ENCODE results near the gene MYRIP.

- TF ChIP-seq POLR2AphosphoS5 (IDR thresholded peaks at IDR 0.05; ENCODE audit: low read depth, low read length) (no peak), EZH2 (IDR thresholded peaks at IDR 0.05) (no peak), POLR2A (IDR thresholded peaks at IDR 0.05; ENCODE audit: borderline replicate concordance, extremely low read depth, insufficient read depth, insufficient read length) (no peak), CTCF (IDR thresholded peaks at IDR 0.05 in 2 of 3, conservative IDR thresholded peaks at IDR 0.05 in 1 of 3; ENCODE audit: borderline replicate concordance in 1 of 3, insufficient read depth in 1 of 3, low read depth in 2 of 3, low read length in 2 of 3) (no peak), MAX (IDR thresholded peaks at IDR 0.05) (no peak), SRF (IDR thresholded peaks at IDR 0.05; ENCODE audit: low read depth) (no peak), REST (IDR thresholded peaks at IDR 0.05; ENCODE audit: low read depth) (no peak), EZH2phosphoT487 (IDR thresholded peaks at IDR 0.05; ENCODE audit: borderline replicate concordance) (no peak)
Measured at GRCh38 chr3:40098261-40098759, 288.9 kb downstream of the MYRIP start.

Measured in HCT116 (cell line).